H1 (cell line): ENCODE measurements around the gene MIOX.

ENCODE experiments used
- ASH2L ChIP-seq: fragments of 200-600, 300-600 bp; sonication (generic); IDR thresholded peaks from one replicate; pipeline ENCODE4 v1.7.1; 2017; ENCODE audit warnings: low read length
- BRCA1 ChIP-seq: IDR thresholded peaks from 2 replicates; pipeline ENCODE4 v1.6.1; 2012; ENCODE audit warnings: low read depth, low read length, improper control_type of control experiment
- CTCF ChIP-seq, 3 experiments: IDR thresholded peaks; 1 replicate in 2 of 3; 2 replicates in 1 of 3; pipeline versions ENCODE4 v1.5.1 to v1.6.1; 2011; ENCODE audit warnings: low read length in 3 of 3, mild to moderate bottlenecking in 3 of 3, inconsistent platforms in 2 of 3, low read depth in 1 of 3, moderate library complexity in 1 of 3; ENCODE audit not compliant: insufficient read depth in 1 of 3; ENCODE audit errors: control extremely low read depth in 1 of 3
- EP300 ChIP-seq, 2 experiments: IDR thresholded peaks; 1 replicate in 1 of 2; 2 replicates in 1 of 2; pipeline ENCODE4 v1.6.1; 2011 to 2012; ENCODE audit warnings: low read depth in 2 of 2, low read length in 2 of 2, mild to moderate bottlenecking in 2 of 2, borderline replicate concordance in 1 of 2, inconsistent platforms in 1 of 2, moderate library complexity in 1 of 2
- FOSL1 ChIP-seq: IDR thresholded peaks from 2 replicates; pipeline ENCODE4 v1.6.1; 2011; ENCODE audit warnings: mild to moderate bottlenecking, low read depth, low read length, moderate library complexity; ENCODE audit not compliant: insufficient read depth
- POLR2A ChIP-seq, 2 experiments: IDR thresholded peaks; 1 replicate in 1 of 2; 2 replicates in 1 of 2; pipeline ENCODE4 v1.6.1; 2011; ENCODE audit warnings: low read depth in 2 of 2, low read length in 2 of 2, mild to moderate bottlenecking in 2 of 2; ENCODE audit errors: control extremely low read depth in 1 of 2
- POLR2AphosphoS5 ChIP-seq: IDR thresholded peaks from 2 replicates; pipeline ENCODE4 v1.6.1; 2011; ENCODE audit warnings: low read depth, low read length
- RAD21 ChIP-seq, 2 experiments: IDR thresholded peaks in 1 of 2; conservative IDR thresholded peaks in 1 of 2; 2 replicates each; pipeline ENCODE4 v1.6.1; 2011; ENCODE audit warnings: low read depth in 2 of 2, low read length in 2 of 2, improper control_type of control experiment in 1 of 2, inconsistent platforms in 1 of 2, mild to moderate bottlenecking in 1 of 2, moderate library complexity in 1 of 2
- SIX5 ChIP-seq: IDR thresholded peaks from 2 replicates; pipeline ENCODE4 v1.6.1; 2011; ENCODE audit warnings: mild to moderate bottlenecking, low read depth, low read length
- SUZ12 ChIP-seq: fragments of 200-600 bp; sonication (generic); IDR thresholded peaks from 2 replicates; pipeline ENCODE4 v1.6.1; 2012; ENCODE audit warnings: mild to moderate bottlenecking, inconsistent platforms, low read length, moderate library complexity, mixed read lengths
- TAF1 ChIP-seq: IDR thresholded peaks from 2 replicates; pipeline ENCODE4 v1.6.1; 2011; ENCODE audit warnings: mild to moderate bottlenecking, low read depth, low read length
- TAF7 ChIP-seq: optimal IDR thresholded peaks from 2 replicates; pipeline ENCODE3; 2011; ENCODE audit warnings: low read depth, mild to moderate bottlenecking, inconsistent platforms, low read length, moderate library complexity, borderline replicate concordance

- TF ChIP-seq SIX5 (no peak), CTCF (IDR thresholded peaks at IDR 0.05; ENCODE audit: control extremely low read depth in 1 of 3, insufficient read depth in 1 of 3, low read depth in 1 of 3, low read length in 3 of 3) (no peak), ASH2L (no peak), FOSL1 (no peak), TAF7 (no peak), EP300 (IDR thresholded peaks at IDR 0.05; ENCODE audit: borderline replicate concordance in 1 of 2, low read depth in 2 of 2, low read length in 2 of 2) (no peak), BRCA1 (no peak), SUZ12 (no peak), RAD21 (IDR thresholded peaks at IDR 0.05 in 1 of 2, conservative IDR thresholded peaks at IDR 0.05 in 1 of 2; ENCODE audit: low read depth in 2 of 2, low read length in 2 of 2) (no peak), POLR2AphosphoS5 (no peak), TAF1 (no peak), POLR2A (IDR thresholded peaks at IDR 0.05; ENCODE audit: control extremely low read depth in 1 of 2, low read depth in 2 of 2, low read length in 2 of 2) (no peak)
Observed at GRCh38 chr22:50441428-50441993, 45.1 kb upstream of the MIOX start.
